Astrocyte of the cerebellum (primary cell): ENCODE data around the gene MYL6.
A peak's percentile ranks its signal among the peaks of the same experiment; 100 is the strongest.
"Not testable (repeated sequence)": the region's sequence is repeated elsewhere in the genome, so short reads cannot be mapped to it uniquely, and the experiment has no call there.

Experiments
- DNase-seq: peaks from one replicate; pipeline ENCODE4 v3.0.0-alpha.2; 2011; ENCODE audit warnings: low read depth
- H3K4me3 ChIP-seq: 2 replicates; pipeline ENCODE4 v1.5.1; 2011; ENCODE audit warnings: mild to moderate bottlenecking, low read depth, low read length, moderate library complexity
- CTCF ChIP-seq: IDR thresholded peaks from 2 replicates; pipeline ENCODE4 v1.5.1; 2012; ENCODE audit warnings: low read length, low read depth, moderate library complexity, mild to moderate bottlenecking; ENCODE audit errors: missing control alignments
- in situ Hi-C: cut with HindIII; loops from 2 replicates; pipeline ENCODE4 v1.10.0; 2017; ENCODE audit warnings: low sequenced_read_pairs

Gene MYL6

GRCh38 chr12:56158029-56158925 lies at the start of gene MYL6:
Gene MYL6, plus strand, starts transcription at chr12:56158359. Its CDS starts 43 bp downstream, at chr12:56158402.
- peak; percentile 97 for DNase-seq
- H3K4me3 ChIP-seq, result peak within 1 kb of the TSS; percentile 90
- in situ Hi-C loops, result no loop called here
- TF ChIP-seq CTCF, result no peak

GRCh38 chr12:56110571-56110970 lies 47.6 kb upstream of the MYL6 start:
- in situ Hi-C loops, result no loop called here
- TF ChIP-seq CTCF, result no peak
- H3K4me3 ChIP-seq, result no peak overlapping the region
- DNase-seq, result no peak

- TF ChIP-seq CTCF, result no peak
- no peak overlapping the region for H3K4me3 ChIP-seq
- no peak for DNase-seq
- in situ Hi-C loops, result no loop called here
These were observed 44.1 kb upstream of the MYL6 start for GRCh38 chr12:56114084-56114483.

- in situ Hi-C loops, result loop anchor here (5.0 kb wide), 1 partner anchor 77 kb away; no protein-coding TSS in a partner anchor
- no peak for TF ChIP-seq CTCF
- H3K4me3 ChIP-seq, result peak overlapping the region; percentile 83
- no peak for DNase-seq
These were observed 42.8 kb upstream of the MYL6 start for GRCh38 chr12:56115329-56115728.

GRCh38 chr12:56116267-56117081 lies 41.7 kb upstream of the MYL6 start, which contains the start of gene RPL41:
Gene RPL41, plus strand, starts transcription at chr12:56116633.
- peak; percentile 88 for DNase-seq
- in situ Hi-C loops, result loop anchor here (5.0 kb wide), 1 partner anchor 76 kb away; no protein-coding TSS in a partner anchor
- H3K4me3 ChIP-seq, result peak within 1 kb of the TSS; percentile 83
- TF ChIP-seq CTCF, result no peak

GRCh38 chr12:56117082-56117706 lies 41.0 kb upstream of the MYL6 start:
- not testable (repeated sequence) for DNase-seq
- in situ Hi-C loops, result loop anchor here (5.0 kb wide), 1 partner anchor 75 kb away; no protein-coding TSS in a partner anchor
- peak overlapping the region; percentile 83 for H3K4me3 ChIP-seq
